ENCODE data around the gene PSMD8.

The PSMD8 gene

DNA sequence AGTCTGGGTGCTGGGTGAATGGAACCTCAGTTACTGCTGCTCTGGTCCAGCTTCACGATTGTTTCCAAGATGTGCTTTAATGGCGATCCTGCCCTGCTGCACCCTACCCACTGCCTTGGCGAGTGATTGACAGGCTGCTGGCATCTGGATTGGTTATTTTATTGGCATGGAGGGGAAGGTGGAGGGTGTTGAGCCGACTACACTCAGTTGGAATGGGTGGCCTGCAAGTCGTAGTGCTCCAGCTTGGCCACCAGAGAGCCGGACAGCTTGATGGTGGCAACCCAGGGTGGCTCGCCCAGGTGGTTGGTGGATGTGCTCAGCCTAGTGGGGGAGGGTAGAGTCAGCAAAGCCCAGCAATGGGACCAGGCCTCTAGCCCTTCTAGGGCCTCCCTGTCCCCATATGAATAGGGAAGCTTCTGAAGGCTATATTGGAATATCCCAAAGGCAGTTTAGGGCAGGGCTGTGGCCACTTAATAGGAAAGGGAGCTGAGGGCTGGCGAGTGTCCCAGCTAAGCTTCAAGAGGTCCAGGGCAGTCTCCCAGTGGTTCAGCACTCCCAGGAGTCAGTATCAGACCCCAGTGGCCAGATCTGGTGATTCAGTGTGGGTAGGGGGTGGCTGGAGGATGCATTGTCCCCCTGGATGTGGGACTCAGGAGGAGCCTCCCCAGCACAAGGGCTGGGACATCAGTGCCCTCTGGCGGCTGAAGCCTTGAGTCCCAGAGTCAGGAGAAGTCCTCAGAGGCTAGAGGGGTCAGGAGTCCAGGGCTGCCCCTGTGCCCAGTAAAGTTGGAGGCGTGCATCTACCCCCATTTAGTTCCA, 10.0 kb downstream of the PSMD8 start:
- no peak for DNase-seq (ENCODE audit: low read depth)
- TF ChIP-seq MYC (IDR thresholded peaks at IDR 0.05; ENCODE audit: low read depth, low read length) = no peak
- TF ChIP-seq, protein P1, sequence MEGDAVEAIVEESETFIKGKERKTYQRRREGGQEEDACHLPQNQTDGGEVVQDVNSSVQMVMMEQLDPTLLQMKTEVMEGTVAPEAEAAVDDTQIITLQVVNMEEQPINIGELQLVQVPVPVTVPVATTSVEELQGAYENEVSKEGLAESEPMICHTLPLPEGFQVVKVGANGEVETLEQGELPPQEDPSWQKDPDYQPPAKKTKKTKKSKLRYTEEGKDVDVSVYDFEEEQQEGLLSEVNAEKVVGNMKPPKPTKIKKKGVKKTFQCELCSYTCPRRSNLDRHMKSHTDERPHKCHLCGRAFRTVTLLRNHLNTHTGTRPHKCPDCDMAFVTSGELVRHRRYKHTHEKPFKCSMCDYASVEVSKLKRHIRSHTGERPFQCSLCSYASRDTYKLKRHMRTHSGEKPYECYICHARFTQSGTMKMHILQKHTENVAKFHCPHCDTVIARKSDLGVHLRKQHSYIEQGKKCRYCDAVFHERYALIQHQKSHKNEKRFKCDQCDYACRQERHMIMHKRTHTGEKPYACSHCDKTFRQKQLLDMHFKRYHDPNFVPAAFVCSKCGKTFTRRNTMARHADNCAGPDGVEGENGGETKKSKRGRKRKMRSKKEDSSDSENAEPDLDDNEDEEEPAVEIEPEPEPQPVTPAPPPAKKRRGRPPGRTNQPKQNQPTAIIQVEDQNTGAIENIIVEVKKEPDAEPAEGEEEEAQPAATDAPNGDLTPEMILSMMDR (IDR thresholded peaks at IDR 0.05; ENCODE audit: low read depth, low read length) = no peak
- TF ChIP-seq, protein P2, sequence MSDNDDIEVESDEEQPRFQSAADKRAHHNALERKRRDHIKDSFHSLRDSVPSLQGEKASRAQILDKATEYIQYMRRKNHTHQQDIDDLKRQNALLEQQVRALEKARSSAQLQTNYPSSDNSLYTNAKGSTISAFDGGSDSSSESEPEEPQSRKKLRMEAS (IDR thresholded peaks at IDR 0.05; ENCODE audit: low read depth, low read length) = no peak
- TF ChIP-seq POLR2A (IDR thresholded peaks at IDR 0.05; ENCODE audit: extremely low read depth, insufficient read length) = no peak
- H3K4me3 ChIP-seq (ENCODE audit: low read depth, low read length) = no peak overlapping the region

DNA sequence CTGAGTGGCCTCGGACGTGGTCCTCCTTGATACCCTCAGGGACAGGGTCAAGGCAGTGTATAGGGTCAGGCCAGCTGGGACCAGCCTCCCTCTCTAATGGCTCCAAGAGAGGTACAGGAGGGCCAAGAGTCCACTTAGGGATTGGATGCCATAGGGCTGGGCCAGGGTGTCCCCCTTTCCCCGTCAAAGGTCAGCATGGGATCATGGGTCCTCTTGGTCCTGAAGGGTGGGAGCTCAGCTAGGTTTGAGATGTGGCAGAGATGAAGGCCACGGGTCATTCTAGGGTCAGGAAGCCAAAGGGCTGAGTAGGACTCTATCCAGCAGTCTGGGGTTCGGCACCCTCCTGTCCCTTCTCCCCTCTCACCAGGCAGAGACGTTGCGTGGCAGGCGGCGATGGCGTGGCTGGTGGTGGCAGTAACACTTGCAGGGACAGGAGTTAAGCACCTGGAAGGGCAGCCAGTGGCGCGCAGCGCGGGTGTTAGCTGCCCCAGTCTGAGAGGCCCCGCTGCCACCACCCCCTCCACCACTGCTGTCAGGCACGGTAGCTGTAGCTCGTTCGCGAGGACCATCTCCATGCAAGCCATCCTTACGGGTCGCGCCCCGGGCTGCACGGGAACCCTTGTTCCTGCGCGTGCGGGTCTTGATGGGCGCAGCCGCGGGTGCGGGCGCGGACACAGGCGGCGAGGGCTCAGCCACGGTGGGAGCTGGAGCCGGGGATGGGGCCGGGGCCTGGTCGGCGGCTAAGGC, 10.9 kb downstream of the PSMD8 start:
- TF ChIP-seq, protein P1 (IDR thresholded peaks at IDR 0.05; ENCODE audit: low read depth, low read length) = no peak
- TF ChIP-seq POLR2A (IDR thresholded peaks at IDR 0.05; ENCODE audit: extremely low read depth, insufficient read length) (no peak), MYC (IDR thresholded peaks at IDR 0.05; ENCODE audit: low read depth, low read length) (no peak)
- TF ChIP-seq, protein P2 (IDR thresholded peaks at IDR 0.05; ENCODE audit: low read depth, low read length) = no peak
- no peak overlapping the region for H3K4me3 ChIP-seq (ENCODE audit: low read depth, low read length)
- DNase-seq (ENCODE audit: low read depth) = no peak

DNA sequence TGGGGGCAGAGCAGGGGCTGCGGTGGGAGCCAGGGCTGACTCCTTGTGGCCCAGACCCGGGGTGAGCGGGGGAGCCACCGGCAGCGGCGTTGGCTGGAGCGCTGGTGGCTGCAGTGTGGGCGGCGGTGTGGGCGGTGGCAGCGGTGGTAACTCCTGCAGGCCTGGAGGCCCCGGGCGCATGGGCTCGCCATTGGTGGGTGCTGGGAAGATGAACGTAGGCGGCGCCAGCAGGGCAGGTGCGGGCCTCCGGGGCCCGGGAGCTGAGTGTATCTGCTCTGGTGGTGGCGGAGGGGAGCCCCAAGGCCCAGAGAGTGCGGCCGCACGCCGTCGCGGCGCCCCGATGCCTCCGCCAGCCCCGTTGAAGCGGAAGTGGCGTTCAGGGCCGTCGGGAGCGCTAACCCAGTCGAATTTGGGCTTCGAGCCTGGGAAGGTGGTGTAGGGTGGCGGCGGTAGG, 11.5 kb downstream of the PSMD8 start:
- no peak for DNase-seq (ENCODE audit: low read depth)
- TF ChIP-seq, protein P1 (IDR thresholded peaks at IDR 0.05; ENCODE audit: low read depth, low read length) = no peak
- TF ChIP-seq POLR2A (IDR thresholded peaks at IDR 0.05; ENCODE audit: extremely low read depth, insufficient read length) = no peak
- no peak overlapping the region for H3K4me3 ChIP-seq (ENCODE audit: low read depth, low read length)

DNA sequence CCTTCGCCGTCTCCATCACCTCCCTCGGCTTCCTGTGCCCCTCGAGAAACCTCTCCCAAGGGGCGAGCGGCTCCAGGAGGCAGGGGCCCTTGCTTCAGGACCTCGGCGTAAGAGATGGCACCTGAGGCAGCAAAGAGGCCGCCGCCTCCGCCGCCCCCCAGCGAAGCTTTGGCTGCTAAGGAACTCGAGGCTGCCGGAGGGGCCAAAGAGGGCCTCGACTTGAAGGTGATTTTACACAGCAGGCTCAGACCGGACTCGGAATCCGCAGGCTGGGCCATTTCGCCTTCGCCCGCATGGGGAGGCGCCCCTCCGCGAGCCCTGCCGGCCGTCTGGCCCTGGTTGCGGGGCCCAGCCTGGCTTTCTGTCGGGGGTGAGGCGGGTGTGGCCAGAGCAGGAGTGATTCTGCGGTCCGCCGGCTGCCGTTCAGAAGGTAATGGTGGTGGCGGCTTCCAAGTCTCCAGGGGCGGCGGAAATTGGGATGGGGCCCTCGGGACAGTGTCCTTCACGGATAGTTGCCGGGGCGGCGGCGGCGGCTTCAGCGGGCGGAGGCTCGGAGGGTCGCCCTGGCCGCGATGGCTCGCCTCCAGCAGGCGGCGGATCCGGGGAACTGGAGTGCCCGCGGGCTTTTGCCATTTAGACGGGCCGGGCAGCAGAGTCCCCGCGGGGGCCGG, 12.1 kb downstream of the PSMD8 start:
- H3K4me3 ChIP-seq (ENCODE audit: low read depth, low read length) = no peak overlapping the region
- DNase-seq (ENCODE audit: low read depth) = no peak
- TF ChIP-seq POLR2A (IDR thresholded peaks at IDR 0.05; ENCODE audit: extremely low read depth, insufficient read length) (no peak), MYC (IDR thresholded peaks at IDR 0.05; ENCODE audit: low read depth, low read length) (no peak)
- TF ChIP-seq, protein P1 (IDR thresholded peaks at IDR 0.05; ENCODE audit: low read depth, low read length) = no peak
- TF ChIP-seq, protein P2 (IDR thresholded peaks at IDR 0.05; ENCODE audit: low read depth, low read length) = no peak

DNA sequence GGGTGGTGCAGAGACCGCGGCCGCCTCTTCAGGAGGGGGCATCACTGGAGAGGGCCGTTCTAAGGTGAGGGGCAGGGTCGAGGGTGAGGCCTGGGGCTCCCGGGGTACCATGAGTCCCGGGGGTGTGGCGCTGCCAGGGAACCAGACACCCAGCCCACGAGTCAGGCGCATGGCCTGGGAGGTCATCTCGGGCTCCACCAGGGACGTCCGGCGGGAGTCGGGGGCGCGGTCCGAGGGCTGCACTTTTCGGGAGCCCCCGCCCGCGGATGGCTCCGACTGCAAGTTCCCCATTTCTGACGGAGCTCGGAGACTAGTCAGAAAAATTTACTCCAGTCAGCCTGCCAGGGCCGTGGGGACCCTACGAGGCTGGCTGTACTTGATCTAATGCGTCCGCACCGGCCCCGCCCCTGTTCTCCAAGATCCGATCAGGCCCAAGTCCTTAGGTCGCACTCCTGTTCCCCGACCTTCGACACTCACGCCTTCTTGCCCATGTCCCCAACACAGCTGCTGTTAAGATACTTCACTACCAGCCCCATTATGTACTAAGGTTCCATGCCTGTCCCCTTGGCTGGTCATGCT, 12.7 kb downstream of the PSMD8 start:
- no peak overlapping the region for H3K4me3 ChIP-seq (ENCODE audit: low read depth, low read length)
- TF ChIP-seq, protein P2 (IDR thresholded peaks at IDR 0.05; ENCODE audit: low read depth, low read length) = no peak
- TF ChIP-seq POLR2A (IDR thresholded peaks at IDR 0.05; ENCODE audit: extremely low read depth, insufficient read length) (no peak), MYC (IDR thresholded peaks at IDR 0.05; ENCODE audit: low read depth, low read length) (no peak)
- TF ChIP-seq, protein P1 (IDR thresholded peaks at IDR 0.05; ENCODE audit: low read depth, low read length) = no peak
- DNase-seq (ENCODE audit: low read depth) = peak; percentile 39

All from NB4 (cell line).